Aorta (tissue), 5 donors: ENCODE data around the gene TNIP1. TPM values are rescaled to one million over a fixed set of nuclear protein-coding genes. Genes with fewer than 3 reads are reported as not detected.
A peak's percentile ranks its signal among the peaks of the same experiment; 100 is the strongest.

Experiments
- ATAC-seq: fragments of 200-7000 bp; cut with Tn5 transposase; one replicate; pipeline ENCODE4 v1.9.1; 2022; ENCODE audit warnings: moderate library complexity; ENCODE audit not compliant: low FRiP score
- DNase-seq, 2 donors: peaks; one replicate each; pipeline ENCODE4 v3.0.0-alpha.2; 2020
- H3K27ac ChIP-seq, 2 donors: one replicate each; pipeline ENCODE4 v1.5.1; 2013; ENCODE audit warnings: low read length in 2 of 2, mild to moderate bottlenecking in 2 of 2, moderate library complexity in 2 of 2, control low read depth in 1 of 2, inconsistent platforms in 1 of 2, low read depth in 1 of 2
- H3K27me3 ChIP-seq, 2 donors: one replicate each; pipeline ENCODE4 v1.6.1; 2013; ENCODE audit warnings: control low read depth in 1 of 2, low read length in 1 of 2, mild to moderate bottlenecking in 1 of 2, moderate library complexity in 1 of 2; ENCODE audit not compliant: insufficient read depth in 2 of 2, control insufficient read depth in 1 of 2
- H3K36me3 ChIP-seq, 2 donors: one replicate each; pipeline ENCODE4 v1.6.1; 2013; ENCODE audit warnings: control low read depth in 1 of 2, low read length in 1 of 2, mild to moderate bottlenecking in 1 of 2; ENCODE audit not compliant: insufficient read depth in 2 of 2, control insufficient read depth in 1 of 2
- H3K4me1 ChIP-seq, 2 donors: one replicate each; pipeline ENCODE4 v1.6.1; 2013; ENCODE audit warnings: low read length in 2 of 2, control low read depth in 1 of 2, mild to moderate bottlenecking in 1 of 2, moderate library complexity in 1 of 2; ENCODE audit not compliant: insufficient read depth in 2 of 2, control insufficient read depth in 1 of 2
- H3K4me3 ChIP-seq, 2 donors: one replicate each; pipeline ENCODE4 v1.5.1; 2013; ENCODE audit warnings: low read length in 2 of 2, control low read depth in 1 of 2, mild to moderate bottlenecking in 1 of 2
- H3K9me3 ChIP-seq: one replicate; pipeline ENCODE4 v1.6.1; 2013; ENCODE audit warnings: mild to moderate bottlenecking, low read length; ENCODE audit not compliant: control insufficient read depth
- WGBS, 2 donors: extraction: QIAGEN DNeasy Blood & Tissue Kit; methylation state at CpG; one replicate each; pipeline ENCODE4 v1.1.7; 2013; 5-methylcytosine and 5-hydroxymethylcytosine counted together
- intact Hi-C, 2 donors: fragments of 100-400 bp; cut with DNase I; formaldehyde crosslinking; loops; one replicate each; pipeline versions ENCODE4 v1.14.2 to v1.15.0; 2022
- polyA plus RNA-seq, 2 donors: library from polyadenylated mRNA; stranded (reverse); fragments of 200-250 nt; gene quantifications; one replicate each; pipeline ENCODE4 v1.2.3, GENCODE V29; 2013
- total RNA-seq, 2 donors: library from RNA; stranded (reverse); fragmentation: NEBNext Ultra II Directional; extraction: Animal tissue kit (Norgen Biotek cat#: 25700); gene quantifications; one replicate each; pipeline ENCODE4 v1.2.1, GENCODE V29; 2021
- donor health status: healthy with polysubstance abuse.
- donor health status: Bipolar disorder and iron deficiency.
- donor health status: DM: no; HTN: no; CAD: no.
- donor health status: DM: no; HTN: no; CAD: no.
- donor health status: DM: yes; HTN: yes; CAD: no.

The TNIP1 gene
- total and polyA plus RNA-seq, 4 donors = 63.3 to 105 (median 81.8) TPM

DNA sequence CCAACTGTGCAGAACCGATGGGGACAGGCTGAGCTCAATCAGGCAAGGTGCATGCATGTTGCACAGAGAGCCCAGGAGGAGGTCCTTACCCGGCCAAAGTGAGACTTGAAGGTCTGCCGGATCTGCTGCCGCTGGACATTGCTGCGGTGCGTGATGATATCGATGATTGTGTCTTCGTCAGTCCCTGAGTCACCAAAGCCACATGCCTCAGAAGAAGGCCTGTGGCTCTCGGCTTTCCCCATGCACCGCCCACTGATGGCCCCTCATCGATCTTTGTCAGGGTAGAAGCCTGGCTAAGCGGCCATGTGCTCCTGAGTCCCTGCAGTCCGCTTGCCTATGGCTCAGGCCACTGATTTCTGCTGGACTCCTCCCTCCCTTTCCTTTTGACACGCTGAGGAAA lies 42.0 kb upstream of the TNIP1 start:
- intact Hi-C loops = no loop called here
- WGBS, 2 donors = 87 to 90% methylated on average over 13 to 14 of the region's 14 CpGs
- DNase-seq = no peak
- Histone ChIP-seq H3K27ac (no peak overlapping the region), H3K36me3 (peaks cover 0 to 14% of the 10 kb centered on the region in 2 donors), H3K9me3 (no peaks in the 10 kb centered on the region), H3K27me3 (no peaks in the 10 kb centered on the region), H3K4me3 (no peak overlapping the region), H3K4me1 (no peaks in the 10 kb centered on the region)
- no peak for ATAC-seq

DNA sequence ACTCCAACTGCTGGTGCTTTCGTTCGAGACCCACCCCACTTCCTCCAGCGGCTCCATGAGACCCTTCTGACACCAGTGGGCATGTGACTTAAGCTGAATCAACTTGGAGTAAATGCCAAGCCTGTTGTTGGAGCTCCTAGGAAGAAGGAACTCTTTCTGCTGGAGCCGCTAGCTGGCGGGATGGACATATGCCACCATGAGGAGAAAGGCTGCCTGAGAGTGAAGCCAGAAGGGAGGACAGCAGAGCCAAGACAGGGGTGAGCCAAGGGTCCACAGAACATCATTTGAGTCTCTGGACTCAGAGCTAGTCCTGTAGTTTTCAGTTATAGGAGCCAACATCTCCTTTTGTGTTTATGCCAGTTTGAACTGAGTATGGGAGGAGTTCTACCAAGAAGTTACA lies 40.8 kb upstream of the TNIP1 start:
- ATAC-seq (no peak), DNase-seq (no peak)
- Histone ChIP-seq H3K4me3 (no peak overlapping the region), H3K4me1 (no peaks in the 10 kb centered on the region), H3K27ac (no peak overlapping the region), H3K27me3 (no peaks in the 10 kb centered on the region), H3K36me3 (peaks cover 0 to 12% of the 10 kb centered on the region in 2 donors), H3K9me3 (no peaks in the 10 kb centered on the region)
- intact Hi-C loops = no loop called here
- 72 to 81% methylated on average over 5 of the region's 5 CpGs for WGBS, 2 donors

DNA sequence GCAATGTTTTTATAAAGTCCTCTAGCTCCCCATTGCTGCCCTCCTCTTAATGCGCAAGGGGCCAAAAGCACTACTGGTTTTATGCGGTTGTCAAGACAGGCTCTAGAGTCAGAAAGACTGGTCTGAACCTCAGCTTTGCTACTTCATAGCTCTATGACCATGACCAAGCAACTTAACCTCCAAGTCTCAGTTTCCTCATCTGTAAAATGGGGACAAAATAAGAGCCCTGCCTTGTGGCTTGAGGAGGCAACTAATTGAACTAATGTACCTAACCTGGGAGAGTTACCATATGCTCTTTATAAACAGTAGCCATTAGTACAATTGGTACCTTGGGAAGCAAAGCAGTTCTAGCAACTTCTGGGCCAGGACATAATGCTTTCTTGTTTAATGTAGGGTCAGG lies 40.3 kb upstream of the TNIP1 start:
- intact Hi-C loops = no loop called here
- ATAC-seq (no peak), DNase-seq (no peak)
- Histone ChIP-seq H3K4me1 (no peaks in the 10 kb centered on the region), H3K36me3 (peaks cover 0 to 12% of the 10 kb centered on the region in 2 donors), H3K4me3 (no peak overlapping the region), H3K27me3 (no peaks in the 10 kb centered on the region), H3K9me3 (no peaks in the 10 kb centered on the region), H3K27ac (no peak overlapping the region)
- WGBS, 2 donors = 88 to 95% methylated on average over 2 of the region's 2 CpGs

DNA sequence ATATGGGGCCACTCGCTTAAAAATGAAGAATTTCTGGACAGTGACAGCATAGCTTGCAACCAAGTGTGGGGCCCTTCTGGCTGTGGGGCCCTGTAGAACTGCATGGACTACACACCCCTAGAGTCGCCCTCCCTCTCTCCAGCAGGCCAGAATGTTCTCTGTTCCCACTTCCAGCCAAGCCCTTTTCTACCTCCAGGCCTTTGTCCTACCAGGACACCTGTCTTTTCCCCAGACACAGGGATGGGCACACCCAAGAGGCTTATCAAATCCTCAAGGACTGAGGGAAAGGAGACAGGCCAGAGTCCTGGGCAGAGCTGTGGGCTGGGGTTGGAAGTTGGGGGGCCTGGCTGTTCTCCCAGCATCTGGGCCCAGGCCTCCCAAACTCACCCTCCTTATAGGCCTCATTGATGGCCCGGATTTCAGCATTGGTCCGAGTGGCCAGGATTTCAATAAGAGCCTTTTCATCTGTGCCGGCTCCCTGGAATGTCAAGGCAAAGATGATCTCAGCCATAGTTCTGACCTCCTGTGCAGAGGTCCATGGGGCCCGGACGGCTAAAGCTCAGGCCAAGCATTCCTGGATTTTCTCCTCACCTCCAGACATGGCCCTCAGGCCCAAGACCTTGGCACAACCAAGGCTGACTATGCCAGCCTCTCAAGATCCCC lies 38.2 kb upstream of the TNIP1 start:
- Histone ChIP-seq H3K9me3 (no peaks in the 10 kb centered on the region), H3K36me3 (peaks cover 0 to 12% of the 10 kb centered on the region in 2 donors), H3K4me1 (no peaks in the 10 kb centered on the region), H3K27ac (no peak overlapping the region), H3K27me3 (no peaks in the 10 kb centered on the region), H3K4me3 (no peak overlapping the region)
- intact Hi-C loops = loop anchor here in 1 of 2 donors (5.0 kb wide), 1 partner anchor 117 kb away; no protein-coding TSS in a partner anchor
- ATAC-seq (no peak), DNase-seq (no peak)
- WGBS, 2 donors = 86 to 88% methylated on average over 7 of the region's 7 CpGs

DNA sequence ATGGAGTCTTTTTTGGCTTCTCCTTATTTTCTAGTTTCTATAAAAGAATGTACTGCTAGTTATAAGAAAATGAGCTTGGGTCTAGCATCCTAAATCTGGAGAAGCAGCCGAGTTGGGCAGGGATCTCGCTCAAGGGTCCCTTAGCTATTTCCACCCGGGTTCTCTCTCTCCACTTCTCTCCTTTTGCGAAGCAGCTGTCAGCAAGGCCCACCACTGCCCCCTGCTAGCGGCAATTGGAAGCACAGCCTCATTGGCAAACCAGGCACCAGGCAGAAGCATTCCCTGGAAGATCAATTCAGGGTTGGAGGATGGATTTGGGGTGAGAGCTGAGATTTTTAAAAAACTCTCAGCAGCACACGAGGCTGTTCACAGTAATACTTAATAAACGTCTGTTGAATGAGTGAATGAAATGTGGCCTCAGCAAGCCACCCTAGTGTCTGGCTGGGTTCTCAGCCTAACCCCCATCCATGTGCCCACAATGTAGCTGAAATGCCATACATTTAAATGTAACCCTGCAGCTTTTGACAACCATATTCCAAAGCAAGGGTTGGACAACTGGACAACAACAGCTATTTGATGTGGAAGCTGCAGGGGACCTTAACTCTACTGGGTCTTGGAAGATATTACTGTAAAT lies 34.6 kb upstream of the TNIP1 start:
- WGBS, 2 donors = 3 to 4% methylated on average over 7 of the region's 7 CpGs
- no peaks in the 10 kb centered on the region for H3K9me3 ChIP-seq
- no peaks in the 10 kb centered on the region for H3K4me1 ChIP-seq
- DNase-seq (peak; percentile 79 to 92), ATAC-seq (peak; percentile 89)
- H3K27ac ChIP-seq = no peak overlapping the region
- no peaks in the 10 kb centered on the region for H3K36me3 ChIP-seq
- no peaks in the 10 kb centered on the region for H3K27me3 ChIP-seq
- intact Hi-C loops = loop anchor here (1.0 to 5.0 kb wide), 4 partner anchors 61 to 113 kb away; no protein-coding TSS in a partner anchor
- H3K4me3 ChIP-seq = no peak overlapping the region

DNA sequence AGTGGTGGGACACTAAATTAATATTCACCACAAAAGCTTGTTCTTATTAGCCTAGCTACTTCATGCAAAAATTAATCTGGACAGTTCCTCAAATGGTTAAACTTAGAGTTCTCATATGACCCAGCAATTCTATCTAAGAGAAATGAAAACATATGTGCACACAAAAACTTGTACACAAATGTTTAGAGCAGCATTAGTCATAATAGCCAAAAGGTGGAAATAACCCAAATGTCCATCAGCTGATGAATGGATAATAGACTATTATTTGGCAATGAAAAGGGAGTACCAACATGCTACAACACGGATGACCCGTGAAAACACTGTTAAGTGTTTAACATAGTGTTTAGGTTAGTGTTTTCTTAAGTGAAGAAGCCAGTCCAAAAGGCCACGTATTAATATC lies 32.8 kb upstream of the TNIP1 start:
- Histone ChIP-seq H3K4me3 (no peak overlapping the region), H3K36me3 (peaks cover 0 to 2% of the 10 kb centered on the region in 2 donors), H3K9me3 (no peaks in the 10 kb centered on the region), H3K27ac (no peak overlapping the region), H3K4me1 (no peaks in the 10 kb centered on the region), H3K27me3 (no peaks in the 10 kb centered on the region)
- DNase-seq = no peak
- 75 to 77% methylated on average over 3 of the region's 3 CpGs for WGBS, 2 donors
- intact Hi-C loops = loop anchor here (2.0 kb wide), 2 partner anchors 59 to 111 kb away; no protein-coding TSS in a partner anchor
- ATAC-seq = no peak

DNA sequence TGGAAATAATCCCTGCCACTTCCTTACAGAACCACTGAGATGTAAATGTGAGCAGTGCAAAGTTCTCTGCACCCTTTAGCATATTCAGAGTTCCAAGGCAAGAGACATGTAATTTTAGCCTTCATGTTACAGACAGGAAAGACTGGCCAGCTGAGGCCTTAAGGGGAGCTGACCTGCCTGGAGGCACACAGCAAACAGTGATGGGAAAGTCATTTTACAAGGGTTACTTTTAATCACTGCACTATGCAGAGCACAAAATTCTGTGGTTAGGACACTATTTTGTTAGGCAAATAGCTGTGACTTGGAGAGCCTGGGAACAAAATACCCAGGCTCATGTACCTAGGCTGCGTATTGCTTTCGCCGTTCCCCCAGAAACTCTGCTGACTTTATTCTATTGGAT lies 30.2 kb upstream of the TNIP1 start:
- intact Hi-C loops = no loop called here
- WGBS, 2 donors = 95 to 99% methylated on average over 3 of the region's 3 CpGs
- Histone ChIP-seq H3K4me3 (no peak overlapping the region), H3K36me3 (peaks cover 0 to 2% of the 10 kb centered on the region in 2 donors), H3K27me3 (no peaks in the 10 kb centered on the region), H3K4me1 (no peaks in the 10 kb centered on the region), H3K9me3 (no peaks in the 10 kb centered on the region), H3K27ac (no peak overlapping the region)
- DNase-seq (no peak), ATAC-seq (no peak)

DNA sequence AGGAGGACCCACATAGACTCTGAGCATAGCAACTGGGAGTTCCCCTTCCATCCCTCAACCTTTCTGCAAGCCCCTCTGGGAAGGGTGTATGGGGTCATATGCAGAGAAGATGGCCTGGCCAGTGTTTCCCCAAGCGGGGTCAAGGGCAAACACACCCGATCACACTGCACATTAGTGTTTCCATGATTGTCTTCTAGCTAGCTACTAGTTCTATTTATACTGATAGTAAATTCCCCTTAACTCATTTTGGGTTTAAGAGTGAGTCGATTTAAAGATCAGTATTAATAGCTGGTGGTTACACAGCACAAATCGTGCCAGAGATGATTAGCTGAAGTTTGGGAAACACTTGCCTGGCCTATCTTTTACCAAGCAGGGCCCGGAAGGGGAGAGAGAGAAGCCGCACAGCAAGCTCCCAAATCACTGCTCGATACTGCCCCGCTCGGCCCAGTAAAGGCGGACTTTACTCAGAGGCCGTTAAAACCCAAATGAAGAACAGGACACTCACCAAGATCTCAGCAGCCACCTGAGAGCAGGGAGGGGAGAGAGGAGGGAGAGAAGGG lies 29.4 kb upstream of the TNIP1 start:
- 85 to 92% methylated on average over 11 of the region's 11 CpGs for WGBS, 2 donors
- DNase-seq (no peak), ATAC-seq (no peak)
- no peaks in the 10 kb centered on the region for H3K9me3 ChIP-seq
- no peaks in the 10 kb centered on the region for H3K4me1 ChIP-seq
- no peak overlapping the region for H3K4me3 ChIP-seq
- intact Hi-C loops = no loop called here
- H3K27ac ChIP-seq = no peak overlapping the region
- H3K36me3 ChIP-seq = peaks cover 0 to 2% of the 10 kb centered on the region in 2 donors
- H3K27me3 ChIP-seq = no peaks in the 10 kb centered on the region

DNA sequence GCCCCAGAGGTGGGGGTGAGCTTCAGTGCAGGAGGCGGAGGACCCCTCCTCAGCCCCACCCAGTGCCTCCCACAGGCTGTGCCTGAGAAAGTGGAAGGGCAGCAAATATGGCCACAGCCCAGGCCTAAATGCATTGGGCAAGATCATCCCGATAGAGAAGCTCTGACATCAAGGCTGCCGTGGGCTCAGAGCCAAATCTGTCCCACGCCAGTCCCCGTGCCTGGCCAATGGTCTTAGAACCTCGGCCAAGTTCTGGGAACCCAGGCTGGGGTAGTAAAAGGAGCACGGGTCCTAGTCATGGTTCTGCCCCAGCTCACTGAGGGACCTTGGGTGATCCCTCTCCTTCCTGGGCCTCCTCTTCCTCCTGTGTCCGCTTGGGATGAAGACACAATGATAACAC lies 27.7 kb upstream of the TNIP1 start:
- DNase-seq (peak in 1 of 2 donors; percentile 83), ATAC-seq (peak; percentile 28)
- H3K27me3 ChIP-seq = no peaks in the 10 kb centered on the region
- H3K4me1 ChIP-seq = no peaks in the 10 kb centered on the region
- H3K4me3 ChIP-seq = no peak overlapping the region
- H3K9me3 ChIP-seq = no peaks in the 10 kb centered on the region
- intact Hi-C loops = no loop called here
- 24 to 27% methylated on average over 8 of the region's 8 CpGs for WGBS, 2 donors
- H3K36me3 ChIP-seq = peaks cover 2% of the 10 kb centered on the region in 2 donors
- H3K27ac ChIP-seq = no peak overlapping the region
